HCT116 (cell line): ENCODE results near the gene LATS1. TPM values are rescaled to one million over a fixed set of nuclear protein-coding genes. Genes with fewer than 3 reads are reported as not detected.
"Not testable (repeated sequence)": the region's sequence is repeated elsewhere in the genome, so short reads cannot be mapped to it uniquely, and the experiment has no call there.

Experiments used
- ATAC-seq: fragments of 200-7000 bp; cut with Tn5 transposase; 2 replicates; pipeline ENCODE4 v1.9.1; 2020; ENCODE audit warnings: mild to moderate bottlenecking, moderate library complexity
- BruUV-seq: library from RNA; stranded (reverse); fragments of 400-500 nt; replicated peaks from 2 replicates; lab custom pipeline; 2021; lab: Mats Ljungman, UMichigan
- CTCF ChIA-PET: fragments of 300-600 bp; sonication (Branson Sonifier 250); formaldehyde crosslinking; loops from one replicate; lab custom pipeline; 2021; ENCODE audit warnings: antibody characterized with exemption; lab: Charles Lee
- POLR2A ChIA-PET: fragments of 300-600, 350-600 bp; sonication (Branson Sonifier 250); formaldehyde crosslinking; loops from one replicate; lab custom pipeline; 2021; ENCODE audit warnings: antibody characterized with exemption; lab: Charles Lee
- RAD21 ChIA-PET, 2 experiments: fragments of 300-600 bp; sonication (Branson Sonifier 250); formaldehyde crosslinking; loops; one replicate each; lab custom pipeline; 2023; ENCODE audit warnings: low total read pairs in 2 of 2; ENCODE audit not compliant: uncharacterized antibody in 2 of 2, unreplicated experiment in 2 of 2, low non-redundant PET in 1 of 2; lab: Charles Lee
- DNase-seq: peaks from one replicate; pipeline ENCODE4 v3.0.0-alpha.2; 2010; ENCODE audit warnings: low read depth, low spot score
- H2AFZ ChIP-seq: fragments of 200-600 bp; shearing (Covaris generic), sonication (generic); 2 replicates; pipeline ENCODE4 v1.6.1; 2017; ENCODE audit warnings: low read depth, mixed run types, mixed read lengths, antibody characterized with exemption, low read length; ENCODE audit not compliant: poor library complexity, severe bottlenecking
- H3K27ac ChIP-seq: 2 replicates; pipeline ENCODE4 v1.5.1; 2012; ENCODE audit warnings: low read depth, low read length
- H3K27me3 ChIP-seq: fragments of 200-600 bp; sonication (generic); 2 replicates; pipeline ENCODE4 v1.6.1; 2016; ENCODE audit warnings: mixed run types, low read length, mixed read lengths; ENCODE audit not compliant: insufficient read depth
- H3K36me3 ChIP-seq, 2 experiments: fragments of 200-500 bp in 1 of 2; fragments of 200-600 bp in 1 of 2; sonication (Bioruptor generic) in 1 of 2; sonication (generic) in 1 of 2; 2 replicates each; pipeline versions ENCODE4 v1.5.1 to v1.6.1; 2014 to 2016; ENCODE audit warnings: low read length in 2 of 2, inconsistent platforms in 1 of 2, mixed read lengths in 1 of 2, mixed run types in 1 of 2; ENCODE audit not compliant: insufficient read depth in 2 of 2, control insufficient read depth in 1 of 2
- H3K4me1 ChIP-seq, 2 experiments: fragments of 200-600 bp in 1 of 2; sonication (generic) in 1 of 2; 2 replicates each; pipeline versions ENCODE4 v1.5.1 to v1.6.1; 2012 to 2017; ENCODE audit warnings: low read length in 2 of 2, inconsistent platforms in 1 of 2, mild to moderate bottlenecking in 1 of 2, mixed read lengths in 1 of 2, mixed run types in 1 of 2, moderate library complexity in 1 of 2; ENCODE audit not compliant: insufficient read depth in 2 of 2, control insufficient read depth in 1 of 2
- H3K4me2 ChIP-seq: fragments of 200-600 bp; sonication (generic); 2 replicates; pipeline ENCODE4 v1.6.1; 2017; ENCODE audit warnings: mixed run types, low read length, mixed read lengths
- H3K4me3 ChIP-seq, 2 experiments: fragments of 200-600 bp in 1 of 2; sonication (generic) in 1 of 2; replicated peaks in 1 of 2; 2 replicates each; pipeline ENCODE4 v1.5.1; 2011 to 2016; ENCODE audit warnings: low read length in 2 of 2, control low read depth in 1 of 2, low read depth in 1 of 2, mild to moderate bottlenecking in 1 of 2, mixed read lengths in 1 of 2, mixed run types in 1 of 2
- H3K79me2 ChIP-seq: fragments of 200-600 bp; sonication (generic); 2 replicates; pipeline ENCODE4 v1.6.1; 2017; ENCODE audit warnings: mild to moderate bottlenecking, mixed run types, low read length, moderate library complexity, mixed read lengths; ENCODE audit not compliant: insufficient read depth
- H3K9ac ChIP-seq: fragments of 200-600 bp; sonication (generic); 2 replicates; pipeline ENCODE4 v1.6.1; 2016; ENCODE audit warnings: low read length, mixed read lengths
- H3K9me2 ChIP-seq: fragments of 200-600 bp; sonication (generic), shearing (Covaris generic); 2 replicates; pipeline ENCODE4 v1.6.1; 2017; ENCODE audit warnings: mixed run types, mild to moderate bottlenecking, moderate library complexity; ENCODE audit not compliant: insufficient read depth
- H3K9me3 ChIP-seq, 2 experiments: fragments of 200-500 bp in 1 of 2; fragments of 200-600 bp in 1 of 2; sonication (Bioruptor generic) in 1 of 2; sonication (generic) in 1 of 2; 2 replicates each; pipeline ENCODE4 v1.6.1; 2014 to 2017; ENCODE audit warnings: low read length in 2 of 2, mixed read lengths in 2 of 2, inconsistent platforms in 1 of 2, low read depth in 1 of 2, mild to moderate bottlenecking in 1 of 2, mixed run types in 1 of 2, moderate library complexity in 1 of 2; ENCODE audit not compliant: control insufficient read depth in 1 of 2, insufficient read depth in 1 of 2
- H4K20me1 ChIP-seq: fragments of 200-600 bp; sonication (generic), shearing (Covaris generic); 2 replicates; pipeline ENCODE4 v1.6.1; 2017; ENCODE audit warnings: mixed run types, mild to moderate bottlenecking, moderate library complexity; ENCODE audit not compliant: insufficient read depth
- POLR2A ChIP-seq: IDR thresholded peaks from 2 replicates; pipeline ENCODE4 v1.7.0; 2011; ENCODE audit warnings: borderline replicate concordance; ENCODE audit not compliant: insufficient read depth, insufficient read length; ENCODE audit errors: extremely low read depth
- POLR2AphosphoS5 ChIP-seq: IDR thresholded peaks from 2 replicates; pipeline ENCODE4 v1.6.1; 2011; ENCODE audit warnings: mild to moderate bottlenecking, low read depth, low read length, moderate library complexity
- REST ChIP-seq: IDR thresholded peaks from 2 replicates; pipeline ENCODE4 v1.6.1; 2012; ENCODE audit warnings: low read depth
- SIN3A ChIP-seq: IDR thresholded peaks from 2 replicates; pipeline ENCODE4 v1.6.1; 2012; ENCODE audit warnings: low read depth
- TCF7L2 ChIP-seq: IDR thresholded peaks from 2 replicates; pipeline ENCODE4 v1.7.0; 2011; ENCODE audit warnings: borderline replicate concordance, inconsistent platforms; ENCODE audit not compliant: insufficient read depth, insufficient read length; ENCODE audit errors: extremely low read depth
- ZFX ChIP-seq: fragments of 450-650 bp; IDR thresholded peaks from 2 replicates; pipeline ENCODE4 v1.6.1; 2017
- ZNF274 ChIP-seq: fragments of 200-500 bp; sonication (Bioruptor generic); IDR thresholded peaks from 2 replicates; pipeline ENCODE4 v1.6.1; 2014; ENCODE audit warnings: mild to moderate bottlenecking, low read depth, low read length, inconsistent platforms
- intact Hi-C: fragments of 100-400 bp; cut with micrococcal nuclease; formaldehyde crosslinking; loops from 2 replicates; pipeline ENCODE4 v1.10.0; 2022
- total RNA-seq: library from RNA; stranded (reverse); gene quantifications from one replicate; pipeline ENCODE4 v1.2.1, GENCODE V29; 2021; ENCODE audit not compliant: unreplicated experiment
- TF ChIP-seq, protein P1 (sequence below): IDR thresholded peaks from 2 replicates; pipeline ENCODE4 v1.6.1; 2012

LATS1 gene
- total RNA-seq, 1 experiment from 2014 or later = 21.6 TPM

DNA sequence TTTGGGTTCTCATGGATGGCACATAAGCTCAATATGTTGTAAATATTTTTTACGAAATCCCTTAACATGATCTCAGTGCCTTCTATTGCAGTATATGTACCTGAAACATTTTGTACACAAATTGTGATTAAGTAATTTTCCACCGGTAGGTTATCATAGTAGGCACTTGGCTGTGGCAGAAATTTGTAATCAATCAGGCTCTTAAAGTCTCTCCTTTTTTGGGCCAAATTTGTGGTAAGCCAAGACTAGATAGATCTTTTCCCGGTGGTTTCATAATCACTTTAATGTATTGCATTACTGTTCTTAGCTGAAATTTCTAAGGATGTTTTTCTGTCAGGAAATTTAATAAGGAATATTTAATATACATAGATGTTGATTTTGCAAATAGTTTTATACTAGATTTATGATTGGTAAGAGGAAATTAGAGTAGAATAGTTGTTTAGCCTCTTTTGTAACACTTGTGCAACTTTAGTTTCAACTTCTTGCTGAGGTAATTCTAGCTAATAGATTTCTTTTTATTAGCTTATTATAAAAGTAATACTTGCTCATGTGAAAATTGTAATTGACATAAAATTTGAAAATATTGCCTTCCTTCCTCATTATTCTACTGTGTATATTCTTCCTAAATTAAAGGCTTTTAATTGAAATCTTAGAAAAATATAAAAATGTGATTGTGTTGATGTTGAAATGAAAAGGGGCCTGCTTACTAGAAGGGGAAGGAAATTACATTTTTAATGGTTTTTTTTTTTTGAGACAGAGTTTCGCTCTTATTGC lies 34.9 kb upstream of the LATS1 start:
- BruUV-seq = no TSS peak
- ATAC-seq = no peak
- intact Hi-C loops = no loop called here

GRCh38 chr6:149751920-149752319 lies 34.0 kb upstream of the LATS1 start:
- CTCF ChIA-PET, BruUV-seq: not testable (repeated sequence)

More for the DNA sequence above, 34.9 kb upstream of the LATS1 start:
- H3K79me2 ChIP-seq = peaks cover 82% of the 10 kb centered on the region
- no peak overlapping the region for H3K4me3 ChIP-seq
- TF ChIP-seq ZNF274 (no peak), POLR2AphosphoS5 (no peak), REST (no peak), SIN3A (no peak), TCF7L2 (no peak), ZFX (no peak), POLR2A (no peak)
- TF ChIP-seq, protein P1, sequence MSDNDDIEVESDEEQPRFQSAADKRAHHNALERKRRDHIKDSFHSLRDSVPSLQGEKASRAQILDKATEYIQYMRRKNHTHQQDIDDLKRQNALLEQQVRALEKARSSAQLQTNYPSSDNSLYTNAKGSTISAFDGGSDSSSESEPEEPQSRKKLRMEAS = no peak
- no peak overlapping the region for H2AFZ ChIP-seq
- peaks cover 7% of the 10 kb centered on the region; the same call in 1 of the 2 replicates for H4K20me1 ChIP-seq
- 0 out of 4 replicates have a peak, but pooled peaks cover 0 to 2% of the 10 kb centered on the region in 2 experiments for H3K36me3 ChIP-seq
- H3K9me2 ChIP-seq = no peaks in the 10 kb centered on the region
- ChIA-PET RAD21 (no interaction called here), POLR2A (no interaction called here), CTCF (no interaction called here)
- H3K27ac ChIP-seq = no peak overlapping the region
- H3K9me3 ChIP-seq = no peaks in the 10 kb centered on the region
- no peaks in the 10 kb centered on the region for H3K27me3 ChIP-seq
- H3K9ac ChIP-seq = no peak overlapping the region
- H3K4me2 ChIP-seq = no peak overlapping the region
- H3K4me1 ChIP-seq = peaks cover 9 to 17% of the 10 kb centered on the region in 2 experiments
- no peak for DNase-seq

More at GRCh38 chr6:149751920-149752319, 34.0 kb upstream of the LATS1 start:
- H3K9ac ChIP-seq, H3K4me3 ChIP-seq, POLR2A ChIA-PET, DNase-seq, H3K27ac ChIP-seq, intact Hi-C loops, H3K36me3 ChIP-seq, RAD21 ChIA-PET, H3K27me3 ChIP-seq, ATAC-seq, H3K4me2 ChIP-seq, H3K9me2 ChIP-seq, H2AFZ ChIP-seq, H3K9me3 ChIP-seq, H4K20me1 ChIP-seq: not testable (repeated sequence)
- peaks cover 11 to 19% of the 10 kb centered on the region in 2 experiments for H3K4me1 ChIP-seq
- peaks cover 74% of the 10 kb centered on the region for H3K79me2 ChIP-seq
